HG02981 (cell line): ENCODE data around the gene ZPBP.

Experiments
- ATAC-seq: cut with Tn5 transposase; IDR thresholded peaks from one replicate; pipeline ENCODE4 v1.9.1; 2021; ENCODE audit warnings: mild to moderate bottlenecking, moderate library complexity; ENCODE audit not compliant: unreplicated experiment

Gene ZPBP

DNA sequence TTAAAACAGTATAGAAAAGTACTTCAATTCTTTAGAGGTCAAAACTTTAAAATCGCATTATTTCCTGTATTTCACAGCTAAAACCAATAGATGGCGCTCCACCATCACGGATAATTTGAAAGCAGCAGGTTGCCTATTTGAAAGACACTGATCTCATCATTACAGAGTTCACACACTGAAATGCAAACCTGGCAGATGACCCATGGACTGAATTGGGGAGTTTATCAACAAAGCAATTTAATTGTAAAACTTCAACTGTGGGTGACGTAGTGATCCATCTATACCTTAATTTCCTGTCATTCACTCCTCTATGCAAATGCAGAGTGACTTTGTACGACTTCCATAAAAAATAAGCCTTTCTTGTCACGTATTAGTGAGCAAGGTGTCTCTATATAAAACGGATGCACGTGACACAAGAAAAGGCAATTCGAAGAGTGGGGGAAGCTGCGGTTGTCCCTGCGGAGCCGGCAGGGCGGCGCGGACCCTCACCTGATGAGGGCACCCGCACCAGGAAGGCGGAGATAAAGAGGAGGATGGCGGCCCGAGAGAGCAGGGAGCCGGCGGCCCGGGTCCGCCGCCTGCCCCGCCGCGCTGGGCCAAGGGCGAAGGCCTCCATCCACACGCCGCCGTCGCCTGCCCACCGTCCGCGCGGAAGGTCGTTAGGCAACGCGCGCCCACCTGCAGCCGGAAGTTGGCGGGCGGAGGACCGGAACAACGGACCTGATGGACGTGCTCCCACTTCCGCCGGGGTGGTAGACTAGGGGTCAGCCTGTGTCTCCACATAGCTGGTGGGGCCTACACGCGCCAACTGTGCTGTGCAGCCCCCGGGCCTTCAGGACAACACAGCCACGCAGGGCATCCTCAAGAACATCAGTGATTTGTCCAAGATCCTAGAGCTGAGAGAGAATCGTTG lies at the start of gene ZPBP:
Gene ZPBP (minus strand): TSS at position 668 of the 913 bp plus-strand sequence. CDS start 52 bp downstream, at position 616.
- ATAC-seq = peak; percentile 78

- peak; percentile 35 for ATAC-seq
These were observed 49.5 kb upstream of the ZPBP start for GRCh38 chr7:50142425-50143017.

DNA sequence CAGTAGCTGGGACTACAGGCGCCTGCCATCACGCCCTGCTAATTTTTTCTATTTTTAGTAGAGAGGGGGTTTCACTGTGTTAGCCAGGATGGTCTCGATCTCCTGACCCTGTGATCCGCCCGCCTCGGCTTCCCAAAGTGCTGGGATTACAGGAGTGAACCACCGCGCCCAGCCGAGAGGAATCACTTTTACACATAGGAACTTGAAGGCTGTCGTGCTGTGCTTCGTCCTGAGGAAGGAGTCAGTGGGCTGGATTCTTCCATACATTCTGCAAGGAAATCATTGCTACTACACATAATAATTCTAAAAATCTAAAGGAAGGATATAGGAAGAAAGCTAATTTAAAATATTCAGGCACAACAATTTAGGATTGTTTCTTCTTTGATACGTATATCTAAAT lies 48.8 kb upstream of the ZPBP start:
- no peak for ATAC-seq

DNA sequence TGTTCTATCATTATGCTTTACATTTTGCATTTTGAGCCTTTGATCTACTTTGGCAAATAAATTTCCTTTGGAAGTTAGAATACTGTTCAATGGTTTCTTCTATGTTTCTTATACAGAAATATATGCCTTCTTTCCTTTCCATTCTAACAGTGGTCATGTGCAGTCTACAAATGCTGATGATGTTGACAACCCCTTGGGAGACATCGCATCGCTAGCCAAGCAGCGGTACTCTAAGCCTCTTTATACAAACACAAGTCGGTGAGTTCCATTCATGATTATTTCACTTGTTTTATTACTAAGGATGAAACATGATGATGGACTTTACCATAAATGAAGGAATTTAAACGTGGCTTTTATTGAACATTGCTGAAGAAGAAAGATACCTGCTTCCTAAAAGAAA lies 48.1 kb upstream of the ZPBP start:
- no peak for ATAC-seq

GRCh38 chr7:50140688-50141087 lies 47.6 kb upstream of the ZPBP start:
- no peak for ATAC-seq

DNA sequence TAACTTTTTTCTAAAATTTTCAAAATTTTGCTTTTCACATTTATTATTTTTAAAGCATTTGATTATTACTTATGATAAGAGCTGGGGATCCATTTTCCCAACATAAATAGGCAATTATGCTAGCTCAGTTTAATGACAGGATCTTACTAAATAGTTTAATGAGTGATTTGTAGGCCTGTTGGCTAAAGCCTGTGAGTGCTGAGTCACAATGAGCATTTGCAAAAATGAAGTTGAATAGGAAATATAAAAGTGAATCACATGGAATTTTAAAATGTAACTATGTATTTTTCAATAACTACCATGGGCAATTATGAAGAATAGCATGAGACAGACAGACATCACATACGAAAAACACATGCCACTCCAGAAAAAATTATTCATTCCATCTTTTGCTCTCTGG lies 45.1 kb upstream of the ZPBP start:
- no peak for ATAC-seq

- no peak for ATAC-seq
These were observed 32.7 kb upstream of the ZPBP start for GRCh38 chr7:50125766-50126165.

DNA sequence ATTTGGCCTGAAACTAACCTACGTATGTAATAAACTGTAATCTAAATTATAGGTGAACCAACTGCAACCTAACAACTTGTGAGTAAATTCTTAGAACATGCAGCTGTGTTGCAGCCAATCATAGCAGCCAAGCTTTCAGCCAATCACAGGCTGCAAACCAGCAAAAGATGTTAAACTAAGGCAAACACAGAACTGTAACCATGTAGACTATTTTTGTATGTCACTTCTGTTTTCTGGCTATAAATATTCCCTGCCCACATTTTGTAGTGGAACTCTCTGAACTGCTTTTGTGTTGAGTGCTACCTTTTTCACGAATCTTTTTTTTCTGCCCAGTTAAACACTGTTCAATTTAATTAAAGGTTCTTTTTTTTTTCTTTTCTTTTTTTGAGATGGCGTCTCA lies 28.2 kb upstream of the ZPBP start:
- peak; percentile 66 for ATAC-seq

DNA sequence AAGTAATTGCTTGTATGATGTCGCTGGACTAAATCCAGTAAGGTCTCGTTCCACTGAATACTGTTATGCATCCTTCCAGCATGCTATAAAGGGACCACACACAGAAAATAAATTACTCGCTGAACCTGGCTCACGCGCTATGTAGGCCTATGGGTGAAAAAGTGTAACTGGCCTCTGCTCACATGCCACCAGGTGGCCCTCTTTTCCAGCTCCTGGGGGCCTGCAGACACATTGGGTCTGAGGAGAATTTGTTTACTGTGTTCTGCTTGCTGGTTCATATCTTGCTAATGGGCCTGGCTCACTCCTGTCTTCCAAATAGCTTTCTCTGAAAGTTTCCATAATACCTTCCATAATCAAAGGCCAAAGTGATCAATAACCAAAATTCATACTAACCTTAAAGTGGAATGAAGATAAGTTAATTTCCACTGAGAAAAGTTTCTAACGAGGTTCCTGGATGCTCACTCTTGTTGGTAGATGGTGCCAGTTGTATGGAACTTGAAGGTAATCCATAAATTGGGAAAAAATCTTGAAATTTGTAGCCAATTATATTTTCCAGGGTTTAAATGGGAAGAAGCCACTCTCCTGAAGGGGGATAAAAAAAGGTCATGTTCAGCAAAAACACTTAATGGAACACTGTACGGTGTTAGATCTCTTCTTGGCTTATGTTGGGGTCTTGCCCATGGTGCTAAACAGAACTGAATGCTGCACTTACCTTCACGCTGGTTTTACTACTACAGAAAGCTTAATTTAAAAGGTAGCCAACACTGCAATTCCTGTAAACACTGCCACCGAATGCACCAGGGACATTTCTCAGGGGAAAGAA lies 27.0 kb upstream of the ZPBP start:
- no peak for ATAC-seq

- ATAC-seq = no peak
These were observed 19.2 kb upstream of the ZPBP start for GRCh38 chr7:50112250-50112649.

DNA sequence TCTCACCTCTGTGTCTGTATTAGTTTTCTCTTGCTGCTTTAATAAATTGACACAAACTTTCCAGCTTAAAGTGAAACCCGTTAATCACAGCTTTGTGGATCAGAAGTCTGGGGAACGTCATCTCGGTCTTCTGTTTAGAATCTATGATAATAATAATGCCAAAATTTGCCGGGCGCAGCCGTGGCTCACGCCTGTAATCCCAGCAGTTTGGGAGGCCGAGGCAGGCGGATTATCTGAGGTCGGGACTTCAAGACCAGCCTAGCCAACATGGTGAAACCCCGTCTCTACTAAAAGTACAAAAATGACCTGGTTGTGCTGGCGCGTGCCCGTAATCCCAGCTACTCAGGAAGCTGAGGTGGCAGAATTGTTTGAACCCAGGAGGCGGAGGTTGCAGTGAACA lies 8.8 kb upstream of the ZPBP start:
- ATAC-seq = no peak

DNA sequence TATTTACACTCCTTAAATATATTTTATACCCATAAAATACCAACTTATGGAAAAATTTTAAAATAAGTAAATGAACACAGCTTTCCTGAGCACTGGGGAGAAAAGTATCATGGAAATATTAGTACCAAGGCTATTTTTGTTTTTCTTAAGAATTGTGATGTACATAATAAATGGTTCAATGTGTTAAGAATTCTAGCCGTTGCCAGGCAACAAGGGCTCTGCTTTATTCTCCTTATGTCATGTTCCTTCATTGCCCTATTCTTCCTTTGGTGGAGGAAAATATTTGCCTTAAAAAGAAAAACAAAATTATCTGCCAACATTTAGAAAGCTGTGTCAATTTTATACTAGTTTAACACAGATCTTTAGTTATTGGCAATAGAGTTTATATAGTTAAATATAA lies 2.6 kb upstream of the ZPBP start:
- no peak for ATAC-seq

DNA sequence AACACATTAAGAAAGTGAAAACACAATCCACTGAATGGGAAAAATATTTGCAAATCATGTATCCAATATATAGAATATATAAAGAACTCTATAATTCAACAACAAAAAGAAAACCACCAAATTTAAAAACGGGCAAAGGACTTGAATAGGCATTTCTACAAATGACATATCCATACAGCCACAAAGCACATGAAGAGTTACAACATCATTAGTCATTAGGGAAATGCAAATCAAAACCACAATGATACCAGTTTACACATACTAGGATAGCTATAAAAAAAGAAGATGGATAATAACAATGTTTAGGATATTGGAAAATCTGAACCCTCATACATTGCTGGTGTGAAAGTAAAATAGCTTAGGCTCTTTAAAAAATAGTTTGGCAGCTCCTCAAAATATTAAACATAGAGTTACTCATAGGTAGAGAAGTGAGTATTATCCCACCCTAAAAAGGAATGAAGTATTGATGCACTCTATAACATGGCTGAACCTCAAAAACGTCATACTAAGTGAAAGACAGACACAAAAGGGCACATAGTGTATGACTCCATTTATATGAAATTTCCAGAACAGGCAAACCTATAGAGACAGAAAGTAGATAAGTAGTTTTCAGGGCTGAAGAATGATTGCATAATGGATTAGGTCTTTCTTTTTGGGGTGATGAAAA lies 4.5 kb downstream of the ZPBP start:
- ATAC-seq = no peak

- no peak for ATAC-seq
These were observed 7.7 kb downstream of the ZPBP start for GRCh38 chr7:50085344-50085743.

DNA sequence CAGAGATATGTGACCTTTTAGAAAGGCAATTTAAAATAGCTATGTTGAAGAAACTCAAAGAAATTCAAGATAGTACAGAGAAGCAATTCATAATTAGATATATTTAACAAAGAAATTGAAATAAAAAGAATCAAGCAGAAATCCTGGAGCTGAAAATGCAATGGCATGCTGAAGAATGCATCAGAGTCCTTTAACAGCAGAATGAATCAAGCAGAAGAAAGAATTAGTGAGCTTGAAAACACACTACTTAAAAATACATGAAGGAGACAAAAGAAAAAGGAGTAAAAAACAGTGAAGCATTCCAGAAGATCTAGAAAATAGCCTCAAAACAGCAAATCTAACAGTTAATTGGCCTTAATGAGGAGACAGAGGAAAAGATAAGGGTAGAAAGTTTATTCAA lies 20.0 kb downstream of the ZPBP start:
- ATAC-seq = no peak

- ATAC-seq = peak; percentile 77
These were observed 23.4 kb downstream of the ZPBP start for GRCh38 chr7:50069613-50070012.

- ATAC-seq = peak; percentile 51
These were observed 24.0 kb downstream of the ZPBP start for GRCh38 chr7:50068850-50069551.

- ATAC-seq = peak; percentile 51
These were observed 25.0 kb downstream of the ZPBP start for GRCh38 chr7:50068026-50068425.

DNA sequence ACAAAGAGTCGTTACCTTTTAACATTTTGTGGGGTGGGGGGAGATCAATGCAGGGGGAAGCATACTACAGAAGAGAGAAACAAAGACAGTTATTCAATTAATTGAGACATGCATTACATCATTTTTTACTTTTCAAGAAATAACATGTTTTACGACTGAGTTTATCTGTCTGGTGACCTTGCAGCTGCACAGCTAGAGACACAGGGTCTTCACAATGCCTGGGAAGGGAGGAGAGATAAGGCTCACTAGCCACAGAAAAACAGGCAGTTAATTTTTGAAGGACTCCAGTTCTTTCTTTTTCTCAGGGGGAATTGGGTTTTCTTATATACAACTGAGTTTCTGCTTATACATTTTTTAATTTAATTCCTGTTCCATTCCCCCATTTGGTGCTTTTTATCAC lies 30.1 kb downstream of the ZPBP start:
- no peak for ATAC-seq

DNA sequence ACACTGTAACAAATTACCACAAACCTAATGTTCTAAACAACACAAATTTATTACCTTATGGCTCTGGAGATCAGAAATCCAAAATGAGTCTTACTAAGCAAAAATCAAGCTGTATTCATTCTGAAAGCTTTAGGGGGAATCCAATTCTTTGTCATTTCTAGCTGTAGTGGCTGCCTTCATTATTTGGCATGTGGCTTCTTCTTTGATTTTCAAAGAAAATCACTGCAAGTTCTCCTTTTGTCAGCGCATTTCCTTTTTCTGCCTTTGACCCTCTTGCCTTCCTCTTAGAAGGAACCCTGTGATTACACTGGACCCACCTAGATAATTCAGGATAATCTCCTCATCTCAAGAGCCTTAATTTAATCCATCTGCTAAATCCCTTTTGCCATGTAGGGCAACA lies 36.9 kb downstream of the ZPBP start:
- no peak for ATAC-seq
